ENCODE measurements around the gene CACNA2D2.

DNA sequence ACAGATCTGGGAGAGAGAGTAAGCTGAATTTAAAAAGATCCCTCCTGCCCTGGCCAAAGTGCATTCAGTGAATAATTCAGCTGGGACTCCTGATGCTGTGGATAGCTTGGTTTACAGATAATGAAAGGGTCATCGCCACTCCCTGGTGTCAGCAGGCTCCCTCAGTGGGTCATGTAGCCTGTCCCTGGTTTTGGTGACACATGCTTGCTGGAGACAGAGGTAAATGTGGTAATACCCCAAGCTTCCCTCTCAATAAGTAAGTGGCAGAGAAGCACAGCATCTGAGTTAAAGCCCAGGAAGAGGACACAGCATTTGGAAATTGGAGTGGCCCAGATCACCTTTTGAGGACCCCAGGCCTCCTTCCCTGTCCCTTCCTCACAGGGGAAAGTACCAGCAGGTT is 146.0 kb downstream of the CACNA2D2 start:
- TF ChIP-seq, protein P1, sequence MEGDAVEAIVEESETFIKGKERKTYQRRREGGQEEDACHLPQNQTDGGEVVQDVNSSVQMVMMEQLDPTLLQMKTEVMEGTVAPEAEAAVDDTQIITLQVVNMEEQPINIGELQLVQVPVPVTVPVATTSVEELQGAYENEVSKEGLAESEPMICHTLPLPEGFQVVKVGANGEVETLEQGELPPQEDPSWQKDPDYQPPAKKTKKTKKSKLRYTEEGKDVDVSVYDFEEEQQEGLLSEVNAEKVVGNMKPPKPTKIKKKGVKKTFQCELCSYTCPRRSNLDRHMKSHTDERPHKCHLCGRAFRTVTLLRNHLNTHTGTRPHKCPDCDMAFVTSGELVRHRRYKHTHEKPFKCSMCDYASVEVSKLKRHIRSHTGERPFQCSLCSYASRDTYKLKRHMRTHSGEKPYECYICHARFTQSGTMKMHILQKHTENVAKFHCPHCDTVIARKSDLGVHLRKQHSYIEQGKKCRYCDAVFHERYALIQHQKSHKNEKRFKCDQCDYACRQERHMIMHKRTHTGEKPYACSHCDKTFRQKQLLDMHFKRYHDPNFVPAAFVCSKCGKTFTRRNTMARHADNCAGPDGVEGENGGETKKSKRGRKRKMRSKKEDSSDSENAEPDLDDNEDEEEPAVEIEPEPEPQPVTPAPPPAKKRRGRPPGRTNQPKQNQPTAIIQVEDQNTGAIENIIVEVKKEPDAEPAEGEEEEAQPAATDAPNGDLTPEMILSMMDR (IDR thresholded peaks at IDR 0.05) = no peak
- no peak for TF ChIP-seq POLR2A (IDR thresholded peaks at IDR 0.05)

Measured in body of pancreas (tissue), 4 donors.